ENCODE measurements around the gene SYCP2. TPM values are rescaled to one million over a fixed set of nuclear protein-coding genes. Genes with fewer than 3 reads are reported as not detected.

The SYCP2 gene
- total and polyA plus RNA-seq, 2 experiments from 2014 or later = 1.1 to 1.5 TPM

DNA sequence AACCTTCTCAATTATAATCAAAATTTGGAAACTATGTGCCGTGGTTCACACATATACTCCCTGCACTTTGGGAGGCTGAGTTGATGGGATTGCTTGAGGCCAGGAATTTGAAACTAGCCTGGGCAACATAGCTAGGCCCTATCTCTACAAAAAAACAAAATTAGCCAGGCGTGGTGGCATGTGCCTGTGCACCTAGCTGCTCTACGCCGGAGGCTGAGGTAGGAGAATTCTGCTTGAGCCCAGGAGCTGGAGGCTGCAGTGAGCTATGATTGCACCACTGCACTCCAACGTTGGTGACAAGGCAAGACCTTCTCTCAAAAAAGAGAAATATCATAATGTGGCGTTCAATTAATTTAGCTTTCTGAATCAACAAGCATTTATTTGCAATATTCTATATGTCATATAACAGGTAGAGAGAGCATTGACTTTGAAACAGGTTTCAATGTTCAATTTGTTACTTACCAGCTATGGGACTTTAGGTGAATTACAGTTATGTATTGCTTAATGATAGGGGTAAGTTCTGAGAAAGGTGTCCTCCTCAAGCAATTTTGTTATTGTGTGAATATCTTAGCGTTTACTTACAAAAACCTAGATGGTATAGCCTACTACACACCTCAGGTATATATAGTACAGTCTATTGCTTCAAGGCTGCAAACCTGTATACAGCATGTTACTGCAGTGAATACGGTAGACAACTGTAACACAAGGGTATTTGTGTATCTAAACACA lies 2.2 kb upstream of the SYCP2 start:
- H4K20me1 ChIP-seq (ENCODE audit: insufficient read depth, poor library complexity, severe bottlenecking) = no peaks in the 10 kb centered on the region
- no peaks in the 10 kb centered on the region for H3K9me2 ChIP-seq (replicated peaks; ENCODE audit: insufficient read depth)
- H3K9me3 ChIP-seq (ENCODE audit: low read depth) = no peaks in the 10 kb centered on the region
- no peak for DNase-seq (ENCODE audit: low spot score)
- H3K4me3 ChIP-seq = no peak overlapping the region
- TF ChIP-seq, protein P1, sequence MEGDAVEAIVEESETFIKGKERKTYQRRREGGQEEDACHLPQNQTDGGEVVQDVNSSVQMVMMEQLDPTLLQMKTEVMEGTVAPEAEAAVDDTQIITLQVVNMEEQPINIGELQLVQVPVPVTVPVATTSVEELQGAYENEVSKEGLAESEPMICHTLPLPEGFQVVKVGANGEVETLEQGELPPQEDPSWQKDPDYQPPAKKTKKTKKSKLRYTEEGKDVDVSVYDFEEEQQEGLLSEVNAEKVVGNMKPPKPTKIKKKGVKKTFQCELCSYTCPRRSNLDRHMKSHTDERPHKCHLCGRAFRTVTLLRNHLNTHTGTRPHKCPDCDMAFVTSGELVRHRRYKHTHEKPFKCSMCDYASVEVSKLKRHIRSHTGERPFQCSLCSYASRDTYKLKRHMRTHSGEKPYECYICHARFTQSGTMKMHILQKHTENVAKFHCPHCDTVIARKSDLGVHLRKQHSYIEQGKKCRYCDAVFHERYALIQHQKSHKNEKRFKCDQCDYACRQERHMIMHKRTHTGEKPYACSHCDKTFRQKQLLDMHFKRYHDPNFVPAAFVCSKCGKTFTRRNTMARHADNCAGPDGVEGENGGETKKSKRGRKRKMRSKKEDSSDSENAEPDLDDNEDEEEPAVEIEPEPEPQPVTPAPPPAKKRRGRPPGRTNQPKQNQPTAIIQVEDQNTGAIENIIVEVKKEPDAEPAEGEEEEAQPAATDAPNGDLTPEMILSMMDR (IDR thresholded peaks at IDR 0.05; ENCODE audit: poor library complexity) = no peak
- TF ChIP-seq EZH2phosphoT487 (IDR thresholded peaks at IDR 0.05; ENCODE audit: low read depth, severe bottlenecking, unreplicated experiment) (no peak), EZH2 (IDR thresholded peaks at IDR 0.05; ENCODE audit: borderline replicate concordance) (no peak)
- H3K4me2 ChIP-seq = no peak overlapping the region
- no peak overlapping the region for H2AFZ ChIP-seq
- H3K4me1 ChIP-seq (ENCODE audit: insufficient read depth) = peaks cover 24% of the 10 kb centered on the region
- H3K27me3 ChIP-seq = no peaks in the 10 kb centered on the region
- H3K79me2 ChIP-seq = peaks cover 31% of the 10 kb centered on the region
- H3K36me3 ChIP-seq (replicated peaks; ENCODE audit: insufficient read depth, low read depth) = no peaks in the 10 kb centered on the region
- 90% methylated on average over 8 of the region's 8 CpGs for WGBS (ENCODE audit: low lambda C conversion rate, missing lambda C conversion rate)
- no peak overlapping the region for H3K27ac ChIP-seq

DNA sequence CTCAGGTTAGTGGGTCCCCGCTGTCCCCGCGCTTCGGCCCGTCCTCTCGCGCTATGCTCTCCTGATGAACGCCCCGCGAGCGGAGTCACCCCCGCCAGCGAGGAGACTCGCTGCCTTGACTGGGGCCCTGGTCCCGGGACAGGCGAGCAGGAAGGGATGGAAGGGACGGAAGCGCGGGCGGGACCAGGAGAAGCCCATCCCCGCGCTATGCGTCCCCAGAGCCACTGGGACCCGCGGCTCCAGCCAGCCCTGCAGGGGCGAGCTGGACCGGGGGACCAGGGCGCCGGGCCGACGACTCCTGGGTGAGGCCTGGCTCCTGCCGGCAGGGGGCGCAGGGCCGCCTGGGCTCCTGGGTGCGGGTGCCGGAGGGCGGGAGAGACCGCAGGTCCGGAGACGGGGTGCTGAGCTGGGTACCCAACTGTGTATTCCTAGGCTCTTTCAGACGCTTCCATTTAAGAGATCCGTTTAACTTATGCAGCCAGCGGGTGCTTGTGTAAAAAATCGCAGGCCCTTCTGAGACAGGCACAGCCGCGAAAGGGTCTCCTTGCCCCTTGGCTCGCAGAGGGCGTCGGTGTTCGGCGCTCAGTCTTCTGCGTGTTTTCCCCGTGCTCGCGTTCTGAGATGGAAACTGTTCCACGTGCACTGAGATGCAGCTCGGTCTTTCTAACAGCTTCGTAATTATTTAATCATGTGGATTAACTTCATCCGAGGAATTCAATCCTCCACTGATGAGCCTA lies 580 bp upstream of the SYCP2 start:
- Histone ChIP-seq H3K4me1 (ENCODE audit: insufficient read depth) (peaks cover 20% of the 10 kb centered on the region), H3K9me3 (ENCODE audit: low read depth) (no peaks in the 10 kb centered on the region), H2AFZ (peak overlapping the region; percentile 97)

DNA sequence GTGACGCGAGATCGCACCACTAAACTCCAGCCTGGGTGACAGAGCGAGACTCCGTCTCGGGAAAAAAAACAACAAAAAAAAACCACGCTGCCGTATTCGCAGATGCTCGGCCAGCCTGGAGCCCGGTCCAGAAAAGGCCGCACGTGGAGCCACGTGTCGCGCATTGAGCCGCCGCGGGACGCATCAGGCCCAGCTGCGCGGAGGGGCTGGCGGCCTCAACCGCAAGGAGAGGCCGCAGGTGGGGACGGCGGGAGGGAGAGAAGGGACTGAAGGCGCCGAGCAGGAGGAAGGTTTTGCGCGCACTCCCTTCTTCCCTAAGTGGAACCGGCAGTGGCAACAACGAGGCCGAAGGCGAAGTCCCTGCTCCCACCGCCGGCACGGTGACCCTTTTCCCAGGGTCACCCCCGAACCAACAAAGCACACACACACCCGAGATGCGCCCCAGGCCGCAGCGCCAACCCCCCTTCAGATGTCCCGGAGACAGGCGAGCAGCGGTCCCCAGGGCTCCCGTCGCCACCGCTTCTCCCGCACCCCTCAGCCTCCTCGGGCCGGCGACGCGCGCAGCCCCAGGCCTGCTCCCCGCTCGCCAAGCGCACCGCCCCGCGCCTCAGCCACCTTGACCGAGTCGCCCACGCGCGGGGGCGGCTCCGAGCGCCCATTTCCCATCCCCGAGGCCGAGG lies 681 bp downstream of the SYCP2 start:
- 99% methylated on average over 44 of the region's 72 CpGs for WGBS (ENCODE audit: low lambda C conversion rate, missing lambda C conversion rate)
- no peak overlapping the region for H3K4me3 ChIP-seq
- no peak overlapping the region for H3K27ac ChIP-seq

More for the DNA sequence above, 580 bp upstream of the SYCP2 start:
- 5% methylated on average over 47 of the region's 59 CpGs for WGBS (ENCODE audit: low lambda C conversion rate, missing lambda C conversion rate)
- TF ChIP-seq EZH2 (IDR thresholded peaks at IDR 0.05; ENCODE audit: borderline replicate concordance) (no peak), EZH2phosphoT487 (IDR thresholded peaks at IDR 0.05; ENCODE audit: low read depth, severe bottlenecking, unreplicated experiment) (no peak)
- TF ChIP-seq, protein P1 (IDR thresholded peaks at IDR 0.05; ENCODE audit: poor library complexity) = peak; percentile 96
- no peaks in the 10 kb centered on the region for H3K27me3 ChIP-seq
- peak; percentile 86 for DNase-seq (ENCODE audit: low spot score)
- H4K20me1 ChIP-seq (ENCODE audit: insufficient read depth, poor library complexity, severe bottlenecking) = no peaks in the 10 kb centered on the region
- no peak overlapping the region for H3K27ac ChIP-seq
- no peaks in the 10 kb centered on the region for H3K36me3 ChIP-seq (replicated peaks; ENCODE audit: insufficient read depth, low read depth)
- H3K9me2 ChIP-seq (replicated peaks; ENCODE audit: insufficient read depth) = no peaks in the 10 kb centered on the region
- H3K79me2 ChIP-seq = peaks cover 28% of the 10 kb centered on the region
- H3K4me3 ChIP-seq = peak overlapping the region; percentile 56
- peak overlapping the region; percentile 98 for H3K4me2 ChIP-seq

More for the DNA sequence above, 681 bp downstream of the SYCP2 start:
- no peak for TF ChIP-seq EZH2phosphoT487 (IDR thresholded peaks at IDR 0.05; ENCODE audit: low read depth, severe bottlenecking, unreplicated experiment)
- no peak for TF ChIP-seq EZH2 (IDR thresholded peaks at IDR 0.05; ENCODE audit: borderline replicate concordance)
- TF ChIP-seq, protein P1 (IDR thresholded peaks at IDR 0.05; ENCODE audit: poor library complexity) = no peak
- Histone ChIP-seq H4K20me1 (ENCODE audit: insufficient read depth, poor library complexity, severe bottlenecking) (no peaks in the 10 kb centered on the region), H3K9me3 (ENCODE audit: low read depth) (no peaks in the 10 kb centered on the region), H3K4me2 (no peak overlapping the region), H3K79me2 (peaks cover 15% of the 10 kb centered on the region), H3K36me3 (replicated peaks; ENCODE audit: insufficient read depth, low read depth) (no peaks in the 10 kb centered on the region), H2AFZ (no peak overlapping the region), H3K27me3 (no peaks in the 10 kb centered on the region), H3K4me1 (ENCODE audit: insufficient read depth) (peaks cover 9% of the 10 kb centered on the region), H3K9me2 (replicated peaks; ENCODE audit: insufficient read depth) (no peaks in the 10 kb centered on the region)
- no peak for DNase-seq (ENCODE audit: low spot score)
